A673 (cell line): ENCODE measurements around the gene HDDC2.

ENCODE experiments used
- CTCF ChIP-seq: fragments of 300-800, 200-600 bp; sonication (generic); conservative IDR thresholded peaks from 2 replicates; pipeline ENCODE4 v1.5.1; 2017; ENCODE audit warnings: low read depth, mild to moderate bottlenecking, antibody characterized with exemption, low read length, moderate library complexity, mixed read lengths
- EZH2 ChIP-seq: fragments of 200-600 bp; sonication (generic); IDR thresholded peaks from 2 replicates; pipeline ENCODE4 v1.6.1; 2017; ENCODE audit warnings: borderline replicate concordance, low read depth, mild to moderate bottlenecking, mixed read lengths, antibody characterized with exemption, low read length; ENCODE audit not compliant: poor library complexity, severe bottlenecking

- no peak for TF ChIP-seq CTCF
- no peak for TF ChIP-seq EZH2
These were observed 1.2 kb upstream of the HDDC2 start for GRCh38 chr6:125302840-125303511.
